K562 (cell line): Measurements from ENCODE around the gene BSDC1. TPM values are rescaled to one million over a fixed set of nuclear protein-coding genes. Genes with fewer than 3 reads are reported as not detected.

Experiments
- ATAC-seq: fragments of 200-7000 bp; cut with Tn5 transposase; 3 replicates; pipeline ENCODE4 v1.9.1; 2020; ENCODE audit warnings: moderate library complexity
- BruUV-seq: library from RNA; stranded (reverse); fragments of 400-500 nt; replicated peaks from 2 replicates; lab custom pipeline; 2021; lab: Mats Ljungman, UMichigan
- CTCF ChIA-PET: fragments of 300-600 bp; formaldehyde crosslinking; extraction: SDS; loops from one replicate; lab custom pipeline; 2021; ENCODE audit warnings: low intra/inter-chr PET ratio; lab: Yijun Ruan, JAX
- POLR2A ChIA-PET: fragments of 300-600, 350-650 bp; sonication (Branson Sonifier 250); formaldehyde crosslinking; extraction: SDS; loops from one replicate; lab custom pipeline; 2021; ENCODE audit warnings: antibody characterized with exemption, inconsistent platforms; lab: Yijun Ruan, JAX
- DNase-seq, 4 experiments: peaks; one replicate each; pipeline versions ENCODE4 v3.0.0 to v3.0.0-alpha.2; 2011 to 2018; ENCODE audit warnings: low spot score in 3 of 4, mixed read lengths in 3 of 4; ENCODE audit errors: extremely low read depth in 1 of 4
- FAIRE-seq: peaks from 2 replicates; lab custom pipeline; 2011; peaks lifted over from hg19 to GRCh38; lab: Jason Lieb, UNC
- H2AFZ ChIP-seq: 2 replicates; pipeline ENCODE4 v1.6.0; 2011; ENCODE audit warnings: low read depth, low read length, control low read depth, inconsistent platforms
- H3K27ac ChIP-seq: fragments of 200-600 bp; 3 replicates; pipeline ENCODE4 v1.8.0; 2011; ENCODE audit warnings: low read depth, mild to moderate bottlenecking, control low read depth, inconsistent platforms, low read length, moderate library complexity, mixed read lengths; ENCODE audit errors: extremely low read depth
- H3K27me3 ChIP-seq, 2 experiments: fragments of 300-600 bp in 1 of 2; 2 replicates in 1 of 2; 3 replicates in 1 of 2; pipeline versions ENCODE4 v1.6.0 to v1.8.0; 2011; ENCODE audit warnings: inconsistent platforms in 2 of 2, low read length in 2 of 2, mild to moderate bottlenecking in 1 of 2, mixed read lengths in 1 of 2, moderate library complexity in 1 of 2; ENCODE audit not compliant: control insufficient read depth in 2 of 2, insufficient read depth in 2 of 2
- H3K36me3 ChIP-seq: fragments of 300-600 bp; 3 replicates; pipeline ENCODE4 v1.8.0; 2011; ENCODE audit warnings: mild to moderate bottlenecking, low read length, inconsistent platforms; ENCODE audit not compliant: control insufficient read depth, insufficient read depth
- H3K4me1 ChIP-seq, 2 experiments: fragments of 200-600 bp in 1 of 2; replicated peaks in 1 of 2; 2 replicates in 1 of 2; 3 replicates in 1 of 2; pipeline versions ENCODE4 v1.5.1 to v1.8.0; 2011; ENCODE audit warnings: inconsistent platforms in 2 of 2, low read length in 2 of 2, mild to moderate bottlenecking in 1 of 2, mixed read lengths in 1 of 2, moderate library complexity in 1 of 2; ENCODE audit not compliant: control insufficient read depth in 2 of 2, insufficient read depth in 2 of 2
- H3K4me2 ChIP-seq: 2 replicates; pipeline ENCODE4 v1.6.1; 2011; ENCODE audit warnings: low read length, control low read depth, inconsistent platforms, mixed read lengths; ENCODE audit not compliant: insufficient read depth
- H3K4me3 ChIP-seq: fragments of 200-600 bp; sonication (generic), shearing (Covaris generic); 2 replicates; pipeline ENCODE4 v1.5.1; 2016; ENCODE audit warnings: control low read depth, inconsistent platforms
- H3K79me2 ChIP-seq: fragments of 200-600 bp; 3 replicates; pipeline ENCODE4 v1.8.0; 2011; ENCODE audit warnings: low read length, inconsistent platforms; ENCODE audit not compliant: control insufficient read depth, insufficient read depth
- H3K9ac ChIP-seq, 2 experiments: 2 replicates each; pipeline versions ENCODE4 v1.6.0 to v1.6.1; 2011; ENCODE audit warnings: low read depth in 2 of 2, low read length in 2 of 2, control low read depth in 1 of 2, inconsistent platforms in 1 of 2, mild to moderate bottlenecking in 1 of 2, mixed read lengths in 1 of 2; ENCODE audit not compliant: insufficient read depth in 1 of 2
- H3K9me1 ChIP-seq: one replicate; pipeline ENCODE4 v1.6.0; 2011; ENCODE audit warnings: inconsistent platforms, mild to moderate bottlenecking, low read length, moderate library complexity; ENCODE audit not compliant: control insufficient read depth, insufficient read depth
- H3K9me3 ChIP-seq: replicated peaks from 2 replicates; pipeline ENCODE4 v1.5.1; 2011; ENCODE audit warnings: low read depth, low read length, inconsistent platforms; ENCODE audit not compliant: control insufficient read depth, insufficient read depth
- H4K20me1 ChIP-seq: replicated peaks from 2 replicates; pipeline ENCODE4 v1.6.1; 2011; ENCODE audit warnings: low read length, inconsistent platforms, mixed read lengths; ENCODE audit not compliant: control insufficient read depth, insufficient read depth
- ARID1B ChIP-seq: fragments of 450-650 bp; IDR thresholded peaks from 2 replicates; pipeline ENCODE4 v1.6.1; 2016; ENCODE audit warnings: antibody characterized with exemption, mild to moderate bottlenecking, inconsistent platforms
- CC2D1A ChIP-seq: fragments of 450-650 bp; IDR thresholded peaks from 2 replicates; pipeline ENCODE4 v1.6.1; 2017; ENCODE audit warnings: mild to moderate bottlenecking
- CXXC5 ChIP-seq: fragments of 250-450 bp; sonication (Bioruptor Pico); IDR thresholded peaks from 2 replicates; pipeline ENCODE4 v1.8.0; 2022; ENCODE audit warnings: inconsistent platforms, mild to moderate bottlenecking, moderate library complexity
- GATA2 ChIP-seq: sonication (generic); formaldehyde crosslinking; IDR thresholded peaks from 2 replicates; pipeline ENCODE4 v1.4.0; 2020; ENCODE audit warnings: mild to moderate bottlenecking, missing genetic modification reagents
- HCFC1 ChIP-seq: IDR thresholded peaks from 2 replicates; pipeline ENCODE4 v1.6.1; 2012; ENCODE audit warnings: low read depth, low read length, improper control_type of control experiment
- MTA1 ChIP-seq: fragments of 450-650 bp; IDR thresholded peaks from 2 replicates; pipeline ENCODE4 v1.6.1; 2017; ENCODE audit warnings: borderline replicate concordance
- OTX1 ChIP-seq: fragments of 450-650 bp; formaldehyde crosslinking; IDR thresholded peaks from 2 replicates; pipeline ENCODE4 v1.4.0; 2022; ENCODE audit warnings: mild to moderate bottlenecking
- RCOR1 ChIP-seq, 2 experiments: IDR thresholded peaks; 2 replicates each; pipeline ENCODE4 v1.6.1; 2012; ENCODE audit warnings: low read depth in 2 of 2, low read length in 2 of 2, borderline replicate concordance in 1 of 2, improper control_type of control experiment in 1 of 2
- SMAD4 ChIP-seq: fragments of 250-450 bp; sonication (Bioruptor Pico); conservative IDR thresholded peaks from 2 replicates; pipeline ENCODE4 v1.8.0; 2021; ENCODE audit warnings: inconsistent platforms, mild to moderate bottlenecking, moderate library complexity
- TBL1XR1 ChIP-seq, 2 experiments: IDR thresholded peaks; 2 replicates each; pipeline ENCODE4 v1.6.1; 2012; ENCODE audit warnings: improper control_type of control experiment in 2 of 2, low read length in 2 of 2, mild to moderate bottlenecking in 1 of 2
- TBP ChIP-seq: optimal IDR thresholded peaks from 2 replicates; pipeline ENCODE3; 2011; ENCODE audit warnings: low read depth, low read length, improper control_type of control experiment
- TCF7 ChIP-seq: sonication (generic); IDR thresholded peaks from 2 replicates; pipeline ENCODE4 v1.6.1; 2016; ENCODE audit warnings: antibody characterized with exemption, borderline replicate concordance
- ZNF316 ChIP-seq: fragments of 450-650 bp; IDR thresholded peaks from 2 replicates; pipeline ENCODE4 v1.6.1; 2016
- ZNF589 ChIP-seq: fragments of 200-800 bp; sonication (Bioruptor generic); IDR thresholded peaks from 2 replicates; pipeline ENCODE4 v1.6.1; 2016; ENCODE audit warnings: low read depth, missing genetic modification characterization, missing compliant biosample characterization
- ZZZ3 ChIP-seq: fragments of 450-650 bp; IDR thresholded peaks from 2 replicates; pipeline ENCODE4 v1.6.1; 2016; ENCODE audit warnings: antibody characterized with exemption, mild to moderate bottlenecking, moderate library complexity
- WGBS: fragments of 100-300 bp; shearing (Covaris generic); methylation state at CpG from one replicate; pipeline ENCODE4 v1.1.6; 2016; ENCODE audit warnings: low coverage, mixed read lengths; ENCODE audit not compliant: insufficient coverage; ENCODE audit errors: missing lambda C conversion rate; 5-methylcytosine and 5-hydroxymethylcytosine counted together
- in situ Hi-C: fragments of 300-500 bp; cut with MboI; formaldehyde crosslinking; loops from 4 replicates; pipeline ENCODE4 v1.15.0; 2018; ENCODE audit warnings: inconsistent platforms, mixed read lengths
- intact Hi-C: fragments of 100-400 bp; cut with micrococcal nuclease; formaldehyde crosslinking; loops from 2 replicates; pipeline ENCODE4 v1.14.2; 2022
- polyA plus RNA-seq, 8 experiments: library from polyadenylated mRNA; depleted of rRNA in 4 of 8; stranded (reverse) in 5 of 8; unstranded in 3 of 8; fragments of >200 nt; fragmentation: Nextera tagmentation in 2 of 8; fragmentation: Illumina TruSeq in 1 of 8; extraction: Ambion mirVana in 2 of 8; extraction: Trizol in 1 of 8; gene quantifications; 2 replicates each; pipeline versions ENCODE4 v1.2.1 to v1.2.3, GENCODE V29; 2011 to 2014; ENCODE audit warnings: inconsistent platforms in 1 of 8, missing spikeins in 1 of 8
- total RNA-seq, 7 experiments: library from RNA; depleted of rRNA in 6 of 7; stranded (reverse); fragments of >200 nt in 6 of 7; fragmentation: Illumina TruSeq in 2 of 7; extraction: Trizol in 2 of 7; gene quantifications; 2 replicates each; pipeline versions ENCODE4 v1.2.1 to v1.2.3, GENCODE V29; 2011 to 2021; ENCODE audit warnings: low replicate concordance in 1 of 7
- TF ChIP-seq, protein P1 (sequence below): fragments of 450-650 bp; formaldehyde crosslinking; IDR thresholded peaks from 2 replicates; pipeline ENCODE4 v1.4.0; 2020; ENCODE audit warnings: mild to moderate bottlenecking, mixed read lengths
- TF ChIP-seq, protein P2 (sequence below): IDR thresholded peaks from 2 replicates; pipeline ENCODE4 v1.6.1; 2011; ENCODE audit not compliant: insufficient read length; ENCODE audit errors: extremely low read depth
- TF ChIP-seq, protein P3 (sequence below): sonication (generic); formaldehyde crosslinking; IDR thresholded peaks from 2 replicates; pipeline ENCODE4 v1.4.0; 2020; ENCODE audit warnings: mild to moderate bottlenecking, missing genetic modification reagents

Gene BSDC1
- total and polyA plus RNA-seq, 9 of the 15 experiments (the other 6 are each of a cell fraction or from before 2014, with no cell fraction given), result 10.2 to 96.8 (median 73.1) TPM

DNA sequence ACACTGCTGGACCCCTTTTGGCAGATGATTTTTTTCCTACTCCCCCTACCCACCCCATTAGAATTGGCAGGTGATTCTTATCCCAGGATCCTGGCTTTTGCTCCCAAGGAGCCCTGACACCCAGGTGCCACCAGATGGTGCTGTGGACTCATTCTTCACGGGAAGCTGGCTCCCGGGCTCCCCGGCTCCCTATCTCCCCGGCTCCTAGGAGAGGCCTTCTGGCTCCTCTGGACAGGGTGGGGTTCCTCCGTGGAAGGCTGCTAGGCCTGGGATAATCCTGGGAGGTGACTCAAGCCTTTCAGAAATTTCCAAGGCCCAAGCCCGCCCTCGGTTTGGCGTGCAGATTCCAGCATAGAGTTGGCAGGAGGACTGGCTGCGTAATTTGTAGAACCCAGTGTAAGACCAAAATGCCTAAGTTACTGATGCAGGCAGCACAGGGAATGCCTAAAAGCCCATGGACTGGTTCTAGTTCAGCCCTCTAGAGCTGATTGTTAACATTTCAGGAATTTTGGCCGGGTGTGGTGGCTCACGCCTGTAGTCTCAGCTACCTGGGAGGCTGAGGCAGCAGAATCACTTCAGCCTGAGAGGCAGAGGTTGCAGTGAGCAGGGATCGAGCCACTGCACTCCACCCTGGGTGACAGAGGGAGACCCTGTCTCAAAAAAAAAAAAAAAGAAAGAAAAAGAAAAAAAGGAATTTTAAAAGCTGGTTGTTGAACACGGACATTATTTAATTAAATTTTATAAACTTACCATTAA is 6.8 kb upstream of the BSDC1 start:
- Histone ChIP-seq H3K4me1 (peaks cover 11 to 18% of the 10 kb centered on the region in 2 experiments; a peak in 4 of 5 replicates), H3K36me3 (no peaks in the 10 kb centered on the region), H3K9me3 (no peaks in the 10 kb centered on the region; the same call in 1 of the 2 replicates), H3K79me2 (no peaks in the 10 kb centered on the region; the same call in 2 of the 3 replicates), H2AFZ (peak overlapping the region; percentile 80), H3K27ac (no peak overlapping the region), H4K20me1 (no peaks in the 10 kb centered on the region), H3K4me2 (peak overlapping the region; percentile 4; the same call in 1 of the 2 replicates), H3K9me1 (no peaks in the 10 kb centered on the region), H3K9ac (peak overlapping the region in 1 of 2 experiments; percentile 40; a peak in 1 of 4 replicates), H3K27me3 (no peaks in the 10 kb centered on the region), H3K4me3 (no peak overlapping the region)
- CTCF ChIA-PET, result interaction anchor here (0.6 to 2.3 kb wide), 9 partner anchors 13 to 492 kb away, joined by 3 to 20 read pairs (median 5); no protein-coding TSS in a partner anchor
- DNase-seq (peak; percentile 90 to 92 (median 91)), ATAC-seq (peak; percentile 96), FAIRE-seq (peak; percentile 82)
- intact Hi-C loops, result loop anchor here (1.0 to 5.0 kb wide), 4 partner anchors 13 to 686 kb away; partner anchors contain the start of genes FNDC5 and SYNC
- BruUV-seq, result no TSS peak
- in situ Hi-C loops, result no loop called here
- POLR2A ChIA-PET, result interaction anchor here (0.7 to 1.6 kb wide), 3 partner anchors 10 to 372 kb away, joined by 3 to 10 read pairs (median 4); no protein-coding TSS in a partner anchor
- WGBS, result 49% methylated on average over 13 of the region's 13 CpGs
- TF ChIP-seq, protein P1, sequence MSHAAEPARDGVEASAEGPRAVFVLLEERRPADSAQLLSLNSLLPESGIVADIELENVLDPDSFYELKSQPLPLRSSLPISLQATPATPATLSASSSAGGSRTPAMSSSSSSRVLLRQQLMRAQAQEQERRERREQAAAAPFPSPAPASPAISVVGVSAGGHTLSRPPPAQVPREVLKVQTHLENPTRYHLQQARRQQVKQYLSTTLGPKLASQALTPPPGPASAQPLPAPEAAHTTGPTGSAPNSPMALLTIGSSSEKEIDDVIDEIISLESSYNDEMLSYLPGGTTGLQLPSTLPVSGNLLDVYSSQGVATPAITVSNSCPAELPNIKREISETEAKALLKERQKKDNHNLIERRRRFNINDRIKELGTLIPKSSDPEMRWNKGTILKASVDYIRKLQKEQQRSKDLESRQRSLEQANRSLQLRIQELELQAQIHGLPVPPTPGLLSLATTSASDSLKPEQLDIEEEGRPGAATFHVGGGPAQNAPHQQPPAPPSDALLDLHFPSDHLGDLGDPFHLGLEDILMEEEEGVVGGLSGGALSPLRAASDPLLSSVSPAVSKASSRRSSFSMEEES (CRISPR knock-in tag), result no peak
- TF ChIP-seq TBL1XR1 (IDR thresholded peaks at IDR 0.05; ENCODE audit: low read length in 2 of 2) (peak in 1 of 2 experiments; percentile 49; a peak in 2 of 4 replicates), TCF7 (0 out of 2 replicates have a peak, but pooled peaks have one; percentile 37), ARID1B (peak; percentile 21; the same call in 1 of the 2 replicates), OTX1 (CRISPR knock-in tag) (peak; percentile 44; the same call in 1 of the 2 replicates), GATA2 (no peak), RCOR1 (IDR thresholded peaks at IDR 0.05; ENCODE audit: borderline replicate concordance in 1 of 2, low read depth in 2 of 2, low read length in 2 of 2) (peak in 1 of 2 experiments; percentile 20; a peak in 1 of 4 replicates), CC2D1A (peak; percentile 82), MTA1 (no peak), CXXC5 (CRISPR knock-in tag) (no peak), HCFC1 (peak; percentile 30; the same call in 1 of the 2 replicates), TBP (peak; percentile 18), ZZZ3 (no peak), ZNF316 (no peak), SMAD4 (0 out of 2 replicates have a peak, but pooled peaks have one; percentile 27), ZNF589 (CRISPR knock-in tag) (no peak)
- TF ChIP-seq, protein P2, sequence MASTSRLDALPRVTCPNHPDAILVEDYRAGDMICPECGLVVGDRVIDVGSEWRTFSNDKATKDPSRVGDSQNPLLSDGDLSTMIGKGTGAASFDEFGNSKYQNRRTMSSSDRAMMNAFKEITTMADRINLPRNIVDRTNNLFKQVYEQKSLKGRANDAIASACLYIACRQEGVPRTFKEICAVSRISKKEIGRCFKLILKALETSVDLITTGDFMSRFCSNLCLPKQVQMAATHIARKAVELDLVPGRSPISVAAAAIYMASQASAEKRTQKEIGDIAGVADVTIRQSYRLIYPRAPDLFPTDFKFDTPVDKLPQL, result no peak
- TF ChIP-seq, protein P3, sequence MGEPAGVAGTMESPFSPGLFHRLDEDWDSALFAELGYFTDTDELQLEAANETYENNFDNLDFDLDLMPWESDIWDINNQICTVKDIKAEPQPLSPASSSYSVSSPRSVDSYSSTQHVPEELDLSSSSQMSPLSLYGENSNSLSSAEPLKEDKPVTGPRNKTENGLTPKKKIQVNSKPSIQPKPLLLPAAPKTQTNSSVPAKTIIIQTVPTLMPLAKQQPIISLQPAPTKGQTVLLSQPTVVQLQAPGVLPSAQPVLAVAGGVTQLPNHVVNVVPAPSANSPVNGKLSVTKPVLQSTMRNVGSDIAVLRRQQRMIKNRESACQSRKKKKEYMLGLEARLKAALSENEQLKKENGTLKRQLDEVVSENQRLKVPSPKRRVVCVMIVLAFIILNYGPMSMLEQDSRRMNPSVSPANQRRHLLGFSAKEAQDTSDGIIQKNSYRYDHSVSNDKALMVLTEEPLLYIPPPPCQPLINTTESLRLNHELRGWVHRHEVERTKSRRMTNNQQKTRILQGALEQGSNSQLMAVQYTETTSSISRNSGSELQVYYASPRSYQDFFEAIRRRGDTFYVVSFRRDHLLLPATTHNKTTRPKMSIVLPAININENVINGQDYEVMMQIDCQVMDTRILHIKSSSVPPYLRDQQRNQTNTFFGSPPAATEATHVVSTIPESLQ (CRISPR knock-in tag), result peak; percentile 55; the same call in 1 of the 2 replicates
